GM18868 (cell line): ENCODE measurements around the gene JUN.

Experiments used
- ATAC-seq: cut with Tn5 transposase; IDR thresholded peaks from one replicate; pipeline ENCODE4 v1.9.1; 2021; ENCODE audit warnings: mild to moderate bottlenecking, moderate library complexity; ENCODE audit not compliant: unreplicated experiment

Gene JUN

GRCh38 chr1:58783993-58784757 is at the start of gene JUN:
Gene JUN (minus strand): TSS chr1:58784047. CDS start chr1:58783070, 977 bp downstream.
- peak; percentile 81 for ATAC-seq

- ATAC-seq = no peak
Measured at GRCh38 chr1:58833166-58833565, 49.3 kb upstream of the JUN start.

GRCh38 chr1:58830291-58830690 is 46.4 kb upstream of the JUN start:
- ATAC-seq = no peak

GRCh38 chr1:58829866-58830265 is 46.0 kb upstream of the JUN start:
- no peak for ATAC-seq

- no peak for ATAC-seq
Measured at GRCh38 chr1:58827298-58827697, 43.5 kb upstream of the JUN start.

GRCh38 chr1:58824753-58825389 is 41.0 kb upstream of the JUN start:
- ATAC-seq = no peak

- ATAC-seq = no peak
Measured at GRCh38 chr1:58823481-58824010, 39.7 kb upstream of the JUN start.

- no peak for ATAC-seq
Measured at GRCh38 chr1:58821309-58821708, 37.5 kb upstream of the JUN start.

- ATAC-seq = no peak
Measured at GRCh38 chr1:58818976-58819375, 35.1 kb upstream of the JUN start.

- no peak for ATAC-seq
Measured at GRCh38 chr1:58818075-58818474, 34.2 kb upstream of the JUN start.

GRCh38 chr1:58816747-58817221 is 32.9 kb upstream of the JUN start:
- ATAC-seq = no peak

GRCh38 chr1:58816072-58816746 is 32.4 kb upstream of the JUN start:
- ATAC-seq = peak; percentile 90

- ATAC-seq = peak; percentile 3
Measured at GRCh38 chr1:58815686-58816071, 31.8 kb upstream of the JUN start.

GRCh38 chr1:58815069-58815685 is 31.3 kb upstream of the JUN start:
- peak; percentile 49 for ATAC-seq

- ATAC-seq = no peak
Measured at GRCh38 chr1:58814251-58815068, 30.6 kb upstream of the JUN start.

GRCh38 chr1:58813801-58814200 is 30.0 kb upstream of the JUN start:
- no peak for ATAC-seq

GRCh38 chr1:58813361-58813760 is 29.5 kb upstream of the JUN start:
- no peak for ATAC-seq

- ATAC-seq = no peak
Measured at GRCh38 chr1:58812926-58813325, 29.1 kb upstream of the JUN start.

GRCh38 chr1:58812468-58812867 is 28.6 kb upstream of the JUN start:
- no peak for ATAC-seq

GRCh38 chr1:58811303-58811702 is 27.5 kb upstream of the JUN start:
- no peak for ATAC-seq
